BE2C (cell line): ENCODE data around the gene CD209.

Experiments
- DNase-seq: peaks from one replicate; pipeline ENCODE4 v3.0.0-alpha.2; 2020
- H3K27me3 ChIP-seq: fragments of 250-450 bp; sonication (Bioruptor Pico); 2 replicates; pipeline ENCODE4 v1.5.1; 2020; ENCODE audit warnings: mild to moderate bottlenecking
- H3K36me3 ChIP-seq: fragments of 250-450 bp; sonication (Bioruptor Pico); 2 replicates; pipeline ENCODE4 v1.5.1; 2020; ENCODE audit warnings: mild to moderate bottlenecking
- H3K4me1 ChIP-seq: fragments of 250-450 bp; sonication (Bioruptor Pico); 2 replicates; pipeline ENCODE4 v1.5.1; 2020
- H3K4me3 ChIP-seq: 2 replicates; pipeline ENCODE4 v1.5.1; 2011; ENCODE audit warnings: low read depth, low read length
- H3K9me3 ChIP-seq: fragments of 250-450 bp; sonication (Bioruptor Pico); 2 replicates; pipeline ENCODE4 v1.5.1; 2020
- TF ChIP-seq, protein P1 (sequence below): IDR thresholded peaks from 2 replicates; pipeline ENCODE4 v1.5.1; 2012; ENCODE audit warnings: mild to moderate bottlenecking, low read depth, low read length

Gene CD209

DNA sequence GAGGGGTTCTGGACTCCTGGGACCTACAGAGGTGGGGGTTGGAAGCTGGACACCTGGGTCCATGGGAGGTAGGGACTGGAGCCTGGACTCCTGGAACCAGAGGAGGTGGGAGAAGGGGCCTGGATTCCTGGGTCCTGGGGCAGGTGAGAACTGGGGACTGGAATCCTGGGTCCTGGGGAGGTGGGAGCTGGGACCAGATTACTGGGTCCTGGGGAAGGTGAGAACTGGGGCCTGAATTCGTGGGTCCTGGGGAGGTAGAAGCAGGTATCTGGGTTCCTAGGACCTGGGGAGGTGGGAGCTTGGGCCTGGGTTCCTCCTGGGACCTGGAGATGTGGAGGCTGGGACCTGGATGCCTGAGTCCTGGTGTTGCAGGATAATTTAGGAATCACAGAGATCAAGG is 16.4 kb upstream of the CD209 start:
- TF ChIP-seq, protein P1, sequence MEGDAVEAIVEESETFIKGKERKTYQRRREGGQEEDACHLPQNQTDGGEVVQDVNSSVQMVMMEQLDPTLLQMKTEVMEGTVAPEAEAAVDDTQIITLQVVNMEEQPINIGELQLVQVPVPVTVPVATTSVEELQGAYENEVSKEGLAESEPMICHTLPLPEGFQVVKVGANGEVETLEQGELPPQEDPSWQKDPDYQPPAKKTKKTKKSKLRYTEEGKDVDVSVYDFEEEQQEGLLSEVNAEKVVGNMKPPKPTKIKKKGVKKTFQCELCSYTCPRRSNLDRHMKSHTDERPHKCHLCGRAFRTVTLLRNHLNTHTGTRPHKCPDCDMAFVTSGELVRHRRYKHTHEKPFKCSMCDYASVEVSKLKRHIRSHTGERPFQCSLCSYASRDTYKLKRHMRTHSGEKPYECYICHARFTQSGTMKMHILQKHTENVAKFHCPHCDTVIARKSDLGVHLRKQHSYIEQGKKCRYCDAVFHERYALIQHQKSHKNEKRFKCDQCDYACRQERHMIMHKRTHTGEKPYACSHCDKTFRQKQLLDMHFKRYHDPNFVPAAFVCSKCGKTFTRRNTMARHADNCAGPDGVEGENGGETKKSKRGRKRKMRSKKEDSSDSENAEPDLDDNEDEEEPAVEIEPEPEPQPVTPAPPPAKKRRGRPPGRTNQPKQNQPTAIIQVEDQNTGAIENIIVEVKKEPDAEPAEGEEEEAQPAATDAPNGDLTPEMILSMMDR, result no peak
- Histone ChIP-seq H3K36me3 (no peaks in the 10 kb centered on the region), H3K4me3 (no peak overlapping the region), H3K27me3 (0 out of 2 replicates have a peak, but pooled peaks cover 3% of the 10 kb centered on the region), H3K4me1 (no peaks in the 10 kb centered on the region), H3K9me3 (no peaks in the 10 kb centered on the region)
- no peak for DNase-seq

DNA sequence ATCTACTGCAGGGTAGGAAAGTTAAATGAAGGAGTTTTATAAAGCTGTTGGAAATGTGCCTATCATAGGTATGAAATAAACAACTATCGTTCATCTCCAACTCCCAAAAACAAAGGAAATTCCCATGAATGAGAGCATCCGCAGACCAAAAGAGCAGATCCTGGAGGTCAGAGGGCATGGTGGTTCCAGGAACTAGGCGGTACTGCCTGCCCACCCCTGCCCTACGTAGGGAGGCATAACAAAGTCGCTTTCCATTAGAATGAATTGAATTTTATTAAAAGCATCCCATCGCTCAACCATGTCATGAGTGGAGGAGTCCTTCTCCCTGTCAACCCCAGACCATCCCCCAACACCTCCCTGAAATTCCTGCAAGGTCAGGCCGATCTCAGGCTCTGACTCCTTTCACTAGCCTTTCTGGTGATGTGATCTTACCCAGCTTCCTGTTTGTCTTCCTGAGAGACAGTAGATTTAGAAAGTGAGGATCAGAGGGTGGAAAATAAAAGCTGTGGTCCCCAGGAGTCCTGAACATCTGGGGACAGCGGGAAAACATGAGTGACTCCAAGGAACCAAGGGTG is 15.5 kb upstream of the CD209 start, which contains the start of gene CLEC4M:
Gene CLEC4M (plus strand): TSS at position 525 of the 575 bp plus-strand sequence. CDS start 24 bp downstream, at position 549.
- no peak for DNase-seq
- Histone ChIP-seq H3K4me3 (no peak within 1 kb of the TSS), H3K4me1 (no peaks in the 10 kb centered on the region), H3K36me3 (no peaks in the 10 kb centered on the region), H3K27me3 (0 out of 2 replicates have a peak, but pooled peaks cover under 1% of the 10 kb centered on the region), H3K9me3 (no peaks in the 10 kb centered on the region)
- TF ChIP-seq, protein P1, result no peak

DNA sequence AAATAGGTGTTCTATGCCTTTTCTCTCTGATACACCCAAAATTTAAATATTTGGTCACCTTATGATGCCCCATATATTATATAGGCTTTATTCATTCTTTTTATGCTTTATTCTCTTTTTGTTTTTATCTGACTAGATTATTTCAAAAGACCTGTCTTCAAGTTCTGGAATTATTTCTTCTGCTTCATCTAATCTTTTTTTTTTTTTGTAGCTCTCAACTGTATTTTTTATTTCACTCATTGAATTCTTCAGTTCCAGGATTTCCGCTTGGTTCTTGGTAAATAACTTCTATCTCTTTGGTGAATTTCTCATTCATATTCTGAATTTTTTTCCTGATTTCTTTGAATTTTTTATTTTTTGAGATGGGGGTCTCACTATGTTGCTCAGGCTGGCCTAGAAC is 11.8 kb upstream of the CD209 start:
- DNase-seq, result no peak
- TF ChIP-seq, protein P1, result no peak
- H3K4me3 ChIP-seq, result no peak overlapping the region

DNA sequence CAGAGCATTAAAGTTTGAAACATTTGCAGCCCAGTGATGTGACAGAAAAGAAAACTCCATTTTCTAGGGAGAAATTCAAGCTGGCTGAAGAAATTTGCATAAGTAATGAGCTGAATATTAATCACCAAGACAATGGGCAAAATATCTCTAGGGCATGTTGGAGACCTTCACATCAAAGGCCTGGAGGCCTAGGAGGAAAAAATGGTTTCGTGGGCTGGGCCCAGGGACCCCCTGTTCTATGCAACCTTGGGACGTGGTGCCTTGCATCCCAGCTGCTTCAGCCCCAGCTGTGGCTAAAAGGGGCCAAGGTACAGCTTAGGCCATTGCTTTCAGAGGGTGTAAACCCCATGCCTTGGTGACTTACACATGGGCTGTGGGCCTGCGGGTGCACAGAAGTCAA is 10.0 kb upstream of the CD209 start:
- Histone ChIP-seq H3K9me3 (no peaks in the 10 kb centered on the region), H3K4me3 (no peak overlapping the region), H3K4me1 (no peaks in the 10 kb centered on the region), H3K36me3 (no peaks in the 10 kb centered on the region), H3K27me3 (peaks cover 2% of the 10 kb centered on the region; the same call in 1 of the 2 replicates)
- TF ChIP-seq, protein P1, result no peak
- no peak for DNase-seq

More for the DNA sequence above, 11.8 kb upstream of the CD209 start:
- no peaks in the 10 kb centered on the region for H3K4me1 ChIP-seq
- no peaks in the 10 kb centered on the region for H3K36me3 ChIP-seq
- no peaks in the 10 kb centered on the region for H3K9me3 ChIP-seq
- 0 out of 2 replicates have a peak, but pooled peaks cover 2% of the 10 kb centered on the region for H3K27me3 ChIP-seq

DNA sequence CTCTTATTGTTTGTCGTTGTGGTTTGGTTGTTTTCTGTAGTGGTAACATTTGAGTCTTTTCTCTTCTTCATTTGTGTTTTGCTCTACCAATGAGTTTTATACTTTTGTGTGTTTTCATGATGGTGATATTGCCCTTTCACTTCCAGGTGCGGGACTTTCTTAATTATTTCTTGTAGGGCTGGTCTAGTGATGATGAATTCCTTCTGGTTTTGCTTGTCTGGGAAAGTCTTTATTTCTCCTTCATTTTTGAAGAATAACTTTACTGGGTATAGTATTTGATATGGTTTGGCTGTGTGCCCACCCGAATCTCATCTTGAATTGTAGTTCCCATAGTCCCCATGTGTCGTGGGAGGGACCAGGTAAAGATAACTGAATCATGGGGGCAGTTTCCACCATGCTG is 8.9 kb upstream of the CD209 start:
- Histone ChIP-seq H3K9me3 (no peaks in the 10 kb centered on the region), H3K4me3 (no peak overlapping the region), H3K4me1 (no peaks in the 10 kb centered on the region), H3K27me3 (peaks cover 2% of the 10 kb centered on the region; the same call in 1 of the 2 replicates), H3K36me3 (no peaks in the 10 kb centered on the region)
- TF ChIP-seq, protein P1, result no peak
- DNase-seq, result no peak

GRCh38 chr19:7751157-7751783 is 3.9 kb upstream of the CD209 start:
- Histone ChIP-seq H3K36me3 (no peaks in the 10 kb centered on the region), H3K27me3 (peaks cover 2% of the 10 kb centered on the region; the same call in 1 of the 2 replicates), H3K4me1 (no peaks in the 10 kb centered on the region), H3K4me3 (no peak overlapping the region), H3K9me3 (no peaks in the 10 kb centered on the region; the same call in none of the 2 replicates)
- TF ChIP-seq, protein P1, result no peak
- DNase-seq, result no peak
